ENCODE measurements around the gene TBCD. TPM values are rescaled to one million over a fixed set of nuclear protein-coding genes. Genes with fewer than 3 reads are reported as not detected.

TBCD gene
- total RNA-seq, 3 donors from 2014 or later = 41.3 to 76.0 (median 55.4) TPM

GRCh38 chr17:82873521-82873920 is 121.7 kb downstream of the TBCD start:
- intact Hi-C loops (cut with DNase I, micrococcal nuclease) = no loop called here
- Histone ChIP-seq H3K4me1 (ENCODE audit: low read depth) (no peaks in the 10 kb centered on the region), H3K36me3 (ENCODE audit: low read depth) (no peaks in the 10 kb centered on the region), H3K4me3 (no peak overlapping the region), H3K9me3 (no peaks in the 10 kb centered on the region)
- ATAC-seq = no peak
- DNase-seq = peak in 2 of 3 donors; percentile 18 to 31
- TF ChIP-seq CTCF (IDR thresholded peaks at IDR 0.05) = no peak

GRCh38 chr17:82874011-82874835 is 122.4 kb downstream of the TBCD start:
- Histone ChIP-seq H3K4me1 (ENCODE audit: low read depth) (no peaks in the 10 kb centered on the region), H3K36me3 (ENCODE audit: low read depth) (no peaks in the 10 kb centered on the region), H3K9me3 (no peaks in the 10 kb centered on the region), H3K4me3 (no peak overlapping the region)
- ATAC-seq (no peak), DNase-seq (peak in 2 of 3 donors; percentile 24 to 44)
- TF ChIP-seq CTCF (IDR thresholded peaks at IDR 0.05) = no peak
- intact Hi-C loops (cut with DNase I, micrococcal nuclease) = no loop called here

GRCh38 chr17:82875407-82875856 is 123.6 kb downstream of the TBCD start:
- no peak for TF ChIP-seq CTCF (IDR thresholded peaks at IDR 0.05)
- ATAC-seq (no peak), DNase-seq (peak in 2 of 3 donors; percentile 19 to 52)
- H3K4me3 ChIP-seq = no peak overlapping the region
- intact Hi-C loops (cut with DNase I, micrococcal nuclease) = no loop called here
- no peaks in the 10 kb centered on the region for H3K36me3 ChIP-seq (ENCODE audit: low read depth)
- H3K9me3 ChIP-seq = no peaks in the 10 kb centered on the region
- no peaks in the 10 kb centered on the region for H3K4me1 ChIP-seq (ENCODE audit: low read depth)

- H3K4me3 ChIP-seq = no peak overlapping the region
- no peak for TF ChIP-seq CTCF (IDR thresholded peaks at IDR 0.05)
- ATAC-seq = peak; percentile 16
These were observed 124.3 kb downstream of the TBCD start for GRCh38 chr17:82876149-82876548.

GRCh38 chr17:82876602-82877379 is 124.9 kb downstream of the TBCD start:
- Histone ChIP-seq H3K36me3 (ENCODE audit: low read depth) (no peaks in the 10 kb centered on the region), H3K9me3 (no peaks in the 10 kb centered on the region), H3K4me1 (ENCODE audit: low read depth) (peaks cover under 1% of the 10 kb centered on the region), H3K4me3 (no peak overlapping the region)
- intact Hi-C loops (cut with DNase I, micrococcal nuclease) = no loop called here
- ATAC-seq (peak; percentile 88), DNase-seq (peak; percentile 74 to 77 (median 76))
- no peak for TF ChIP-seq CTCF (IDR thresholded peaks at IDR 0.05)

More at GRCh38 chr17:82876149-82876548, 124.3 kb downstream of the TBCD start:
- intact Hi-C loops (cut with DNase I, micrococcal nuclease) = no loop called here
- DNase-seq = peak in 2 of 3 donors; percentile 26 to 48
- no peaks in the 10 kb centered on the region for H3K9me3 ChIP-seq
- no peaks in the 10 kb centered on the region for H3K4me1 ChIP-seq (ENCODE audit: low read depth)
- no peaks in the 10 kb centered on the region for H3K36me3 ChIP-seq (ENCODE audit: low read depth)

Data from mucosa of descending colon (tissue), 3 donors.